A549 (cell line): ENCODE results near the gene TIMMDC1. TPM values are rescaled to one million over a fixed set of nuclear protein-coding genes. Genes with fewer than 3 reads are reported as not detected.

ENCODE experiments used
- ATAC-seq, 2 experiments: fragments of 200-7000 bp in 1 of 2; fragments of >200 bp in 1 of 2; cut with Nextera tagmentation in 1 of 2; cut with Tn5 transposase in 1 of 2; 3 replicates each; pipeline versions ENCODE4 v1.8.0 to v1.9.1; 2018 to 2020; ENCODE audit warnings: mild to moderate bottlenecking in 1 of 2, moderate library complexity in 1 of 2
- CTCF ChIA-PET: fragments of 300-600 bp; sonication (Branson Sonifier 250); formaldehyde crosslinking; extraction: SDS; loops from one replicate; lab custom pipeline; 2021; ENCODE audit warnings: antibody characterized with exemption, inconsistent platforms; lab: Yijun Ruan, JAX
- POLR2A ChIA-PET: fragments of 350-600 bp; formaldehyde crosslinking; extraction: SDS; loops from one replicate; lab custom pipeline; 2021; ENCODE audit warnings: antibody characterized with exemption, inconsistent platforms; lab: Yijun Ruan, JAX
- DNase-seq, 2 experiments: peaks; one replicate each; pipeline versions ENCODE4 v3.0.0 to v3.0.0-alpha.2; 2011 to 2016; ENCODE audit warnings: low read depth in 1 of 2, low spot score in 1 of 2
- FAIRE-seq: peaks from 2 replicates; lab custom pipeline; 2011; peaks lifted over from hg19 to GRCh38; lab: Jason Lieb, UNC
- H3K27ac ChIP-seq, 2 experiments: fragments of >200 bp; sonication (Bioruptor Twin); formaldehyde crosslinking; 3 replicates each; pipeline ENCODE4 v1.5.1; 2016 to 2017
- H3K4me1 ChIP-seq: fragments of >200 bp; sonication (Bioruptor Twin); formaldehyde crosslinking; 3 replicates; pipeline ENCODE4 v1.6.1; 2016
- H3K4me2 ChIP-seq: fragments of >200 bp; sonication (Bioruptor Twin); formaldehyde crosslinking; 3 replicates; pipeline ENCODE4 v1.6.1; 2016
- H3K4me3 ChIP-seq: fragments of >200 bp; sonication (Bioruptor Twin); formaldehyde crosslinking; 3 replicates; pipeline ENCODE4 v1.5.1; 2016
- H3K9me3 ChIP-seq: fragments of >200 bp; sonication (Bioruptor Twin); formaldehyde crosslinking; 3 replicates; pipeline ENCODE4 v1.6.1; 2016
- ATOH8 ChIP-seq: fragments of 250-450 bp; sonication (Bioruptor Pico); IDR thresholded peaks from 2 replicates; pipeline ENCODE4 v1.5.0; 2020; ENCODE audit warnings: low read depth, mild to moderate bottlenecking, moderate library complexity
- BCL3 ChIP-seq: fragments of >200 bp; sonication (Bioruptor Twin); formaldehyde crosslinking; IDR thresholded peaks from 3 replicates; pipeline ENCODE4 v1.6.1; 2016
- BHLHE40 ChIP-seq: IDR thresholded peaks from 2 replicates; pipeline ENCODE4 v1.6.1; 2012; ENCODE audit warnings: low read depth, low read length, inconsistent platforms
- CHD2 ChIP-seq: fragments of 150-350 bp; IDR thresholded peaks from 2 replicates; pipeline ENCODE4 v1.6.1; 2014; ENCODE audit warnings: low read length; ENCODE audit not compliant: partially characterized antibody
- CHD4 ChIP-seq: fragments of 200-600 bp; sonication (generic); IDR thresholded peaks from 2 replicates; pipeline ENCODE4 v1.6.1; 2016; ENCODE audit warnings: antibody characterized with exemption, mild to moderate bottlenecking, borderline replicate concordance
- EHF ChIP-seq: fragments of 250-450 bp; sonication (Bioruptor Pico); IDR thresholded peaks from 2 replicates; pipeline ENCODE4 v1.5.0; 2020; ENCODE audit warnings: mild to moderate bottlenecking
- EHMT2 ChIP-seq: fragments of 200-600 bp; sonication (generic); IDR thresholded peaks from 2 replicates; pipeline ENCODE4 v1.6.1; 2016; ENCODE audit warnings: antibody characterized with exemption, low read depth, mild to moderate bottlenecking, moderate library complexity
- ELK1 ChIP-seq: fragments of 150-350 bp; IDR thresholded peaks from 2 replicates; pipeline ENCODE4 v1.6.1; 2014; ENCODE audit warnings: low read depth, mild to moderate bottlenecking, low read length
- EP300 ChIP-seq, 2 experiments: fragments of >200 bp; sonication (Bioruptor Twin); formaldehyde crosslinking; IDR thresholded peaks; 2 replicates in 1 of 2; 3 replicates in 1 of 2; pipeline ENCODE4 v1.6.1; 2016 to 2017
- FOSL2 ChIP-seq, 2 experiments: fragments of 450-650 bp in 1 of 2; fragments of >200 bp in 1 of 2; sonication (Bioruptor Twin) in 1 of 2; formaldehyde crosslinking; IDR thresholded peaks; 2 replicates each; pipeline versions ENCODE4 v1.5.0 to v1.6.1; 2016 to 2020; ENCODE audit warnings: mild to moderate bottlenecking in 1 of 2, moderate library complexity in 1 of 2
- FOXS1 ChIP-seq: fragments of 250-450 bp; sonication (Bioruptor Pico); IDR thresholded peaks from 2 replicates; pipeline ENCODE4 v1.5.0; 2020; ENCODE audit warnings: mild to moderate bottlenecking, moderate library complexity
- GATA3 ChIP-seq: IDR thresholded peaks from 2 replicates; pipeline ENCODE4 v1.6.1; 2012; ENCODE audit warnings: borderline replicate concordance
- HEYL ChIP-seq: fragments of 250-450 bp; sonication (Bioruptor Pico); IDR thresholded peaks from 2 replicates; pipeline ENCODE4 v1.8.0; 2021; ENCODE audit warnings: mild to moderate bottlenecking, moderate library complexity
- HOXA7 ChIP-seq: fragments of 250-450 bp; sonication (Bioruptor Pico); IDR thresholded peaks from 2 replicates; pipeline ENCODE4 v1.5.0; 2020; ENCODE audit warnings: mild to moderate bottlenecking, moderate library complexity
- HOXB13 ChIP-seq: fragments of 250-450 bp; sonication (Bioruptor Pico); IDR thresholded peaks from 2 replicates; pipeline ENCODE4 v1.5.0; 2020; ENCODE audit warnings: low read depth, mild to moderate bottlenecking, moderate library complexity
- JUN ChIP-seq, 2 experiments: fragments of >200 bp; sonication (Bioruptor Twin); formaldehyde crosslinking; IDR thresholded peaks; 2 replicates in 1 of 2; 3 replicates in 1 of 2; pipeline ENCODE4 v1.6.1; 2016 to 2017
- KDM5A ChIP-seq: fragments of 200-600 bp; sonication (generic); IDR thresholded peaks from 2 replicates; pipeline ENCODE4 v1.6.1; 2016; ENCODE audit warnings: antibody characterized with exemption, mild to moderate bottlenecking
- MAFK ChIP-seq: fragments of 450-650 bp; IDR thresholded peaks from 2 replicates; pipeline ENCODE4 v1.6.1; 2014; ENCODE audit not compliant: partially characterized antibody
- NFE2L2 ChIP-seq: fragments of 150-350 bp; conservative IDR thresholded peaks from 2 replicates; pipeline ENCODE4 v1.6.1; 2014; ENCODE audit warnings: low read length
- NR3C1 ChIP-seq: fragments of >200 bp; sonication (Bioruptor Twin); formaldehyde crosslinking; IDR thresholded peaks from 3 replicates; pipeline ENCODE4 v1.6.1; 2017
- PHF8 ChIP-seq: fragments of 200-600 bp; sonication (generic); IDR thresholded peaks from 2 replicates; pipeline ENCODE4 v1.6.1; 2016; ENCODE audit warnings: low read depth, mild to moderate bottlenecking, antibody characterized with exemption, moderate library complexity, borderline replicate concordance
- RAD21 ChIP-seq, 2 experiments: fragments of >200 bp in 1 of 2; sonication (Bioruptor Twin) in 1 of 2; formaldehyde crosslinking in 1 of 2; IDR thresholded peaks in 1 of 2; conservative IDR thresholded peaks in 1 of 2; 2 replicates in 1 of 2; 3 replicates in 1 of 2; pipeline ENCODE4 v1.6.1; 2012 to 2018; ENCODE audit warnings: inconsistent platforms in 1 of 2
- RCOR1 ChIP-seq: fragments of 150-350 bp; IDR thresholded peaks from 2 replicates; pipeline ENCODE4 v1.6.1; 2014; ENCODE audit warnings: antibody characterized with exemption, low read length, low read depth
- RFX5 ChIP-seq: fragments of 450-650 bp; IDR thresholded peaks from 2 replicates; pipeline ENCODE4 v1.7.1; 2014; ENCODE audit warnings: antibody characterized with exemption, mild to moderate bottlenecking, moderate library complexity
- SREBF2 ChIP-seq: fragments of 450-650 bp; IDR thresholded peaks from 2 replicates; pipeline ENCODE4 v1.6.1; 2014; ENCODE audit warnings: mild to moderate bottlenecking, moderate library complexity
- TFCP2L1 ChIP-seq: fragments of 250-450 bp; sonication (Bioruptor Pico); IDR thresholded peaks from 2 replicates; pipeline ENCODE4 v1.5.0; 2021; ENCODE audit warnings: mild to moderate bottlenecking
- TP53 ChIP-seq: fragments of 250-450 bp; sonication (Bioruptor Pico); IDR thresholded peaks from 2 replicates; pipeline ENCODE4 v1.5.0; 2021; ENCODE audit warnings: mild to moderate bottlenecking, moderate library complexity
- ZSCAN20 ChIP-seq: fragments of 250-450 bp; sonication (Bioruptor Pico); IDR thresholded peaks from 2 replicates; pipeline ENCODE4 v1.8.0; 2022; ENCODE audit warnings: mild to moderate bottlenecking, moderate library complexity
- WGBS: methylation state at CpG from one replicate; pipeline ENCODE4 v1.1.6; 2017; ENCODE audit errors: missing lambda C conversion rate; 5-methylcytosine and 5-hydroxymethylcytosine counted together
- polyA plus RNA-seq, 4 experiments: library from polyadenylated mRNA; depleted of rRNA in 3 of 4; stranded (reverse); fragments of >200 nt; fragmentation: RNase III in 1 of 4; extraction: RNeasy Plus Mini Kit Qiagen cat#74134 plus additional on column Dnase treatment in 1 of 4; gene quantifications; 2 replicates in 3 of 4; 3 replicates in 1 of 4; pipeline ENCODE4 v1.2.3, GENCODE V29; 2011 to 2017

Gene TIMMDC1
- polyA plus RNA-seq, 2 of the 4 experiments (the other 2 are of a cell fraction) = 90.1 to 135 TPM

DNA sequence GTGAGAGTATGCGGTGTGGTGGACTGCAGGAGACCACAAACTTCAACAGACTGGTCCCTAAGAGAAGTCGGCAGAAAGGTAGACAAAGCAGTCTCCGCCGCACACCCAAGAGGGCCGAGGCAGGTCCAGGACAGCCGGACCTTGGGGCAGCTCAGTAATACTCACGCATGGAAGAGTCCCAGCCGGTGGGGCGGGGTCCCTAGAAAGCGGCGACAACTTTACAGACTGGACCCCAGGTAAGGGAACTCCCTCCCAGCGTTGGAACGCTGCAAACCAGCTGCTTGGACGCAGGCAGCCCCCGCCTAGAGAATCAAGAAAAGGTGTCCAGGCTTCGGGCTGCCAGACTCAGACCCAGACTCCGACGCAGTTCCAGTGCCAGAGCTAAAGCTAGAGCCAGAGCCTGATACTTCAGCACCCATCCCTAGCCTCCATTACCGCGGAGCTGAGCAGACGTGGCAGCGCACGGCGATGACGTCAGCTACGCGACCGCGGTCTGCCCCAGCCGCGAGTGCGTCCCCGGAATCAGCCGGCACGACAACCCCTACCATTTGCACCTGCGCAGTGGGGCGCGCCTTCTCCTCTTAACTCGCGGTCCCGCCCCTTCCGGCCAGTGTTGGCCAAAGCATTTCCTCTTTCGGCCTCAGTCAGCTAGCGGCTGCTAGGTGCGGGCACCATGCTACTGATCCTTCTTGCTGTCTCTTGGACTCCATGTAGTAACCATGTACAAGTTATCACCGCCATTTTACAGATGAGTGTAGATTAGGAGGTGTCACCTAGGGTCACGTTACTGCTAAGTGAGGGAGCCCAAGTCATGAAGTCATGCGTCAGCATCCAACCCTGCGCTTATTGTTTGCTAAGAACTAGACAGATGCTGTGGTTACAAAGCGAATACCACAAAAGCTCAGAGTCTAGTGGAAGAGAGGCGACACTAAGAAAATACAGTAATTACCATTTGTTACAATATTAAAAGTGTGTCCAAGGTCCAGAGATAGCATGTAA lies 34.9 kb upstream of the TIMMDC1 start, which contains the start of gene TMEM39A (continued):
- TF ChIP-seq RAD21 (conservative IDR thresholded peaks at IDR 0.05 in 1 of 2, IDR thresholded peaks at IDR 0.05 in 1 of 2) (no peak), ELK1 (no peak), HOXA7 (no peak), KDM5A (peak; percentile 97), GATA3 (0 out of 2 replicates have a peak, but pooled peaks have one; percentile 13)

GRCh38 chr3:119468041-119468440 lies 30.3 kb upstream of the TIMMDC1 start:
- peak overlapping the region; percentile 90 to 96 for H3K27ac ChIP-seq
- POLR2A ChIA-PET = interaction anchor here (4.4 kb wide), 1 partner anchor 30 kb away, joined by 22 read pairs; the partner anchor contains the start of gene TIMMDC1
- DNase-seq = no peak
- 65% methylated on average over 2 of the region's 2 CpGs for WGBS
- H3K4me1 ChIP-seq = peaks cover 13% of the 10 kb centered on the region
- no peak for FAIRE-seq
- H3K9me3 ChIP-seq = no peaks in the 10 kb centered on the region
- no peak for TF ChIP-seq JUN (IDR thresholded peaks at IDR 0.05)
- no peak for TF ChIP-seq CHD2
- TF ChIP-seq GATA3 = no peak
- TF ChIP-seq NFE2L2 = no peak
- TF ChIP-seq BHLHE40 = no peak
- no peak for TF ChIP-seq TP53 (CRISPR knock-in tag)
- TF ChIP-seq ATOH8 (CRISPR knock-in tag) = no peak
- TF ChIP-seq EP300 (IDR thresholded peaks at IDR 0.05) = no peak
- no peak for TF ChIP-seq MAFK
- TF ChIP-seq HOXB13 (CRISPR knock-in tag) = no peak
- no peak for TF ChIP-seq HEYL (CRISPR knock-in tag)
- no peak for TF ChIP-seq RCOR1
- TF ChIP-seq NR3C1 = no peak
- no peak for TF ChIP-seq FOXS1
- TF ChIP-seq TFCP2L1 (CRISPR knock-in tag) = no peak
- no peak for TF ChIP-seq RFX5
- no peak for TF ChIP-seq KDM5A
- no peak for TF ChIP-seq HOXA7
- ATAC-seq = no peak
- H3K4me3 ChIP-seq = peak overlapping the region; percentile 76; the same call in 2 of the 3 replicates
- H3K4me2 ChIP-seq = peak overlapping the region; percentile 81
- CTCF ChIA-PET = interaction anchor here (1.4 kb wide), 1 partner anchor 213 kb away, joined by 7 read pairs; no protein-coding TSS in a partner anchor

DNA sequence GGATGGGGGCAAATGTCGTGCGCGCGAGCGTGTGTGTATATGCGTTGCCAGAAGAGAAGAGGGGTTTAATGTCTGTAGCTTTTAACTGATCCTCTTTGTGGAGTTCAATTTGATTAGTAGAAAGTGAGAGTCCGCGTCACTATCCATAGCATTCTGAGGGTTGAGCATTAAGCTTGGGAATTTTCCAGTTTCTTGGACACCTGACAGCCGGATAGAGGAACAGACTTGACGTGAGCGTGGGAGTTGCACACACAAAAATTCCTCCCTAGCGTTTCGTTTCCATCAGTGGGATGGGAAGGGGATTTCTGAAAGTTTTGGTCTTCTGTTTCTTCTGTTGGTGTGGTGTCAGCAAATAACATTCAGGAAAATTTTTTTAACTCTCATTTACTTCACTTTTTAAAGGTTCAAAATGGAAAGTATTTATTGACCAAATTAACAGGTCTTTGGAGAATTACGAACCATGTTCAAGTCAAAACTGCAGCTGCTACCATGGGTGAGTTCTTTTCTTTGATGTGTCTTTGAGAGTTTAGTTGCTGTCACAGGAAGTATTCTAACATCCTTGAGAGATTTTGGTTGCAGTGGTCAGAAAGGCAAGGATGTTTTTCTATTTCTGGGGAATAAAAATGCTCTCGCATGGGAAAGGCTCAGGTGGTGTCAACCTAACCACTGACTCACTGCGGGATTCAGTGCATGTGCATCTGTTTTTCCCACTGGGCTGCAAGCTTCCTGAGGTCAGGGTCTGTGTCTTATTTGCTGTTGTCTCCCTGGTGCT lies 28.7 kb upstream of the TIMMDC1 start:
- peak overlapping the region; percentile 81 for H3K4me2 ChIP-seq
- FAIRE-seq (no peak), DNase-seq (no peak), ATAC-seq (peak; percentile 15 to 29; a peak in 4 of 6 replicates)
- POLR2A ChIA-PET = interaction anchor here (4.4 kb wide), 1 partner anchor 29 kb away, joined by 22 read pairs; the partner anchor contains the start of gene TIMMDC1
- H3K4me1 ChIP-seq = peaks cover 10% of the 10 kb centered on the region
- WGBS = 20% methylated on average over 16 of the region's 16 CpGs
- H3K27ac ChIP-seq = peak overlapping the region; percentile 90 to 96
- peak overlapping the region; percentile 76 for H3K4me3 ChIP-seq
- no peaks in the 10 kb centered on the region for H3K9me3 ChIP-seq
- CTCF ChIA-PET = interaction anchor here (0.6 to 1.2 kb wide), 5 partner anchors 26 to 880 kb away, joined by 3 to 4 read pairs (median 3); partner anchors contain the start of gene TIMMDC1
- TF ChIP-seq BCL3 (no peak), HEYL (CRISPR knock-in tag) (no peak), EHF (no peak), CHD2 (no peak), ELK1 (no peak), EHMT2 (no peak), ZSCAN20 (no peak), PHF8 (no peak), MAFK (no peak), FOSL2 (IDR thresholded peaks at IDR 0.05) (no peak), FOSL2 (CRISPR knock-in tag; IDR thresholded peaks at IDR 0.05) (no peak), SREBF2 (no peak), HOXB13 (CRISPR knock-in tag) (no peak), RFX5 (no peak), JUN (IDR thresholded peaks at IDR 0.05) (no peak), CHD4 (no peak)
